K562 (cell line): Measurements from ENCODE around the gene EPB41L1. TPM values are rescaled to one million over a fixed set of nuclear protein-coding genes. Genes with fewer than 3 reads are reported as not detected.

Experiments used
- CBX8 ChIP-seq: fragments of 200-600 bp; sonication (generic); IDR thresholded peaks from 2 replicates; pipeline ENCODE4 v1.6.1; 2012; ENCODE audit warnings: borderline replicate concordance, mixed run types, low read depth, mild to moderate bottlenecking, moderate library complexity, mixed read lengths, low read length, control low read depth, inconsistent platforms; ENCODE audit not compliant: poor library complexity, severe bottlenecking; ENCODE audit errors: extremely low read depth
- CHD7 ChIP-seq: fragments of 200-600 bp; sonication (generic); IDR thresholded peaks from one replicate; pipeline ENCODE4 v1.6.1; 2012; ENCODE audit warnings: mild to moderate bottlenecking, low read depth, low read length, inconsistent platforms
- CREB3 ChIP-seq: fragments of 450-650 bp; conservative IDR thresholded peaks from 2 replicates; pipeline ENCODE4 v1.6.1; 2016; ENCODE audit warnings: missing genetic modification characterization, low read depth, mild to moderate bottlenecking, missing compliant biosample characterization, moderate library complexity
- CREB5 ChIP-seq: fragments of 250-450 bp; sonication (Bioruptor Pico); IDR thresholded peaks from 2 replicates; pipeline ENCODE4 v1.5.0; 2020; ENCODE audit warnings: mild to moderate bottlenecking
- DLX4 ChIP-seq: fragments of 250-450 bp; sonication (Bioruptor Pico); IDR thresholded peaks from 2 replicates; pipeline ENCODE4 v1.6.1; 2021; ENCODE audit warnings: mild to moderate bottlenecking
- ILK ChIP-seq: fragments of 450-650 bp; IDR thresholded peaks from 2 replicates; pipeline ENCODE4 v1.6.1; 2016; ENCODE audit warnings: missing genetic modification characterization, low read depth, mild to moderate bottlenecking, missing compliant biosample characterization, moderate library complexity, borderline replicate concordance
- SAP30 ChIP-seq: fragments of 200-600 bp; sonication (generic); IDR thresholded peaks from 2 replicates; pipeline ENCODE4 v1.6.1; 2012; ENCODE audit warnings: borderline replicate concordance, low read depth, mild to moderate bottlenecking, moderate library complexity, low read length, control low read depth, inconsistent platforms; ENCODE audit not compliant: insufficient read depth, poor library complexity, severe bottlenecking
- polyA plus RNA-seq, 8 experiments: library from polyadenylated mRNA; depleted of rRNA in 4 of 8; stranded (reverse) in 5 of 8; unstranded in 3 of 8; fragments of >200 nt; fragmentation: Nextera tagmentation in 2 of 8; fragmentation: Illumina TruSeq in 1 of 8; extraction: Ambion mirVana in 2 of 8; extraction: Trizol in 1 of 8; gene quantifications; 2 replicates each; pipeline versions ENCODE4 v1.2.1 to v1.2.3, GENCODE V29; 2011 to 2014; ENCODE audit warnings: inconsistent platforms in 1 of 8, missing spikeins in 1 of 8
- total RNA-seq, 7 experiments: library from RNA; depleted of rRNA in 6 of 7; stranded (reverse); fragments of >200 nt in 6 of 7; fragmentation: Illumina TruSeq in 2 of 7; extraction: Trizol in 2 of 7; gene quantifications; 2 replicates each; pipeline versions ENCODE4 v1.2.1 to v1.2.3, GENCODE V29; 2011 to 2021; ENCODE audit warnings: low replicate concordance in 1 of 7
- TF ChIP-seq, protein P1 (sequence below): sonication (generic); formaldehyde crosslinking; IDR thresholded peaks from 2 replicates; pipeline ENCODE4 v1.8.0; 2023; ENCODE audit warnings: mild to moderate bottlenecking, missing genetic modification reagents

The EPB41L1 gene
- total and polyA plus RNA-seq, 9 of the 15 experiments (the other 6 are each of a cell fraction or from before 2014, with no cell fraction given) = 0.11 to 4.3 (median 1.3) TPM

- no peak for TF ChIP-seq CHD7
- TF ChIP-seq SAP30 = no peak
- no peak for TF ChIP-seq CREB5
- no peak for TF ChIP-seq DLX4 (CRISPR knock-in tag)
- no peak for TF ChIP-seq CREB3
- no peak for TF ChIP-seq CBX8
- TF ChIP-seq, protein P1, sequence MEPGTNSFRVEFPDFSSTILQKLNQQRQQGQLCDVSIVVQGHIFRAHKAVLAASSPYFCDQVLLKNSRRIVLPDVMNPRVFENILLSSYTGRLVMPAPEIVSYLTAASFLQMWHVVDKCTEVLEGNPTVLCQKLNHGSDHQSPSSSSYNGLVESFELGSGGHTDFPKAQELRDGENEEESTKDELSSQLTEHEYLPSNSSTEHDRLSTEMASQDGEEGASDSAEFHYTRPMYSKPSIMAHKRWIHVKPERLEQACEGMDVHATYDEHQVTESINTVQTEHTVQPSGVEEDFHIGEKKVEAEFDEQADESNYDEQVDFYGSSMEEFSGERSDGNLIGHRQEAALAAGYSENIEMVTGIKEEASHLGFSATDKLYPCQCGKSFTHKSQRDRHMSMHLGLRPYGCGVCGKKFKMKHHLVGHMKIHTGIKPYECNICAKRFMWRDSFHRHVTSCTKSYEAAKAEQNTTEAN = no peak
- no peak for TF ChIP-seq ILK (tag)
These were observed 81.6 kb downstream of the EPB41L1 start, which contains the start of gene AAR2 (continued) for GRCh38 chr20:36235892-36236785.
